Progenitor cell of endocrine pancreas (in vitro differentiated cells): ENCODE results near the gene PNPLA5. TPM values are rescaled to one million over a fixed set of nuclear protein-coding genes. Genes with fewer than 3 reads are reported as not detected.
A peak's percentile ranks its signal among the peaks of the same experiment; 100 is the strongest.

Source experiments
- DNase-seq: peaks from one replicate; pipeline ENCODE4 v3.0.0; 2021; ENCODE audit warnings: low spot score; ENCODE audit not compliant: unreplicated experiment
- H3K27ac Mint-ChIP-seq: 2 replicates; pipeline ENCODE4 v1.8.0; 2021; ENCODE audit warnings: mild to moderate bottlenecking, moderate library complexity, mixed read lengths
- H3K27me3 Mint-ChIP-seq: 2 replicates; pipeline ENCODE4 v1.8.0; 2021; ENCODE audit warnings: mixed read lengths
- H3K36me3 Mint-ChIP-seq: 2 replicates; pipeline ENCODE4 v1.8.0; 2022; ENCODE audit warnings: mixed read lengths; ENCODE audit not compliant: insufficient read depth
- H3K4me1 Mint-ChIP-seq: 2 replicates; pipeline ENCODE4 v1.8.0; 2021; ENCODE audit warnings: low read depth, mixed read lengths
- H3K4me3 Mint-ChIP-seq: 2 replicates; pipeline ENCODE4 v1.8.0; 2021; ENCODE audit warnings: low read depth, mild to moderate bottlenecking, moderate library complexity, mixed read lengths
- H3K9me3 Mint-ChIP-seq: 2 replicates; pipeline ENCODE4 v1.8.0; 2021; ENCODE audit warnings: low read depth, mixed read lengths
- total RNA-seq: library from RNA; stranded (reverse); gene quantifications from 2 replicates; pipeline ENCODE4 v1.2.1, GENCODE V29; 2021
- TF ChIP-seq, protein P1 (sequence below): fragments of 200-600 bp; sonication (generic); IDR thresholded peaks from one replicate; pipeline ENCODE4 v1.5.0; 2021; ENCODE audit warnings: antibody characterized with exemption, mild to moderate bottlenecking; ENCODE audit not compliant: unreplicated experiment

PNPLA5 gene
- total RNA-seq, 1 donor from 2014 or later = not detected

DNA sequence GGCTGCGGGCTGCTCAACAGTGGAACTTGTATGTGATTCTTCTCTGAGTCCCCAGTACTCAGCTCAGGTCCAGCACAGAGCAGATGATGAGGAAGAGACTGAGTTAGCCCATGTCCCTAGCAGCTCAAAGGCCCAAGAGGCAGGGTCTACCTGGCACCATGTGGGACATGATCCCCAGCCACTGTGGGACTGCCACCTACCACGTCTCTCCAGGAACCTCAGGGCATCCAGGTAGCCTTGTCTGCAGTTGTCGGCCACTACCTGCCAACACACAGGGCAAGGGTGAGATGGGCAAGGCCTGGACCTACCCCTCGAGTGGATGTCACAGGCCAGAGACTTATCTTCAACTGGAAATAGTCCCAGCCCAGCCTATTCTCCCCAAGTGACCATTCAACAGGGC, 4.4 kb downstream of the PNPLA5 start:
- no peaks in the 10 kb centered on the region for H3K9me3 Mint-ChIP-seq
- DNase-seq = no peak
- no peaks in the 10 kb centered on the region for H3K4me1 Mint-ChIP-seq
- H3K36me3 Mint-ChIP-seq = no peaks in the 10 kb centered on the region
- no peak overlapping the region for H3K27ac Mint-ChIP-seq
- TF ChIP-seq, protein P1, sequence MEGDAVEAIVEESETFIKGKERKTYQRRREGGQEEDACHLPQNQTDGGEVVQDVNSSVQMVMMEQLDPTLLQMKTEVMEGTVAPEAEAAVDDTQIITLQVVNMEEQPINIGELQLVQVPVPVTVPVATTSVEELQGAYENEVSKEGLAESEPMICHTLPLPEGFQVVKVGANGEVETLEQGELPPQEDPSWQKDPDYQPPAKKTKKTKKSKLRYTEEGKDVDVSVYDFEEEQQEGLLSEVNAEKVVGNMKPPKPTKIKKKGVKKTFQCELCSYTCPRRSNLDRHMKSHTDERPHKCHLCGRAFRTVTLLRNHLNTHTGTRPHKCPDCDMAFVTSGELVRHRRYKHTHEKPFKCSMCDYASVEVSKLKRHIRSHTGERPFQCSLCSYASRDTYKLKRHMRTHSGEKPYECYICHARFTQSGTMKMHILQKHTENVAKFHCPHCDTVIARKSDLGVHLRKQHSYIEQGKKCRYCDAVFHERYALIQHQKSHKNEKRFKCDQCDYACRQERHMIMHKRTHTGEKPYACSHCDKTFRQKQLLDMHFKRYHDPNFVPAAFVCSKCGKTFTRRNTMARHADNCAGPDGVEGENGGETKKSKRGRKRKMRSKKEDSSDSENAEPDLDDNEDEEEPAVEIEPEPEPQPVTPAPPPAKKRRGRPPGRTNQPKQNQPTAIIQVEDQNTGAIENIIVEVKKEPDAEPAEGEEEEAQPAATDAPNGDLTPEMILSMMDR = no peak
- no peak overlapping the region for H3K4me3 Mint-ChIP-seq
- peaks cover 58% of the 10 kb centered on the region for H3K27me3 Mint-ChIP-seq

GRCh38 chr22:43886231-43886630, 5.6 kb downstream of the PNPLA5 start:
- no peak for DNase-seq

DNA sequence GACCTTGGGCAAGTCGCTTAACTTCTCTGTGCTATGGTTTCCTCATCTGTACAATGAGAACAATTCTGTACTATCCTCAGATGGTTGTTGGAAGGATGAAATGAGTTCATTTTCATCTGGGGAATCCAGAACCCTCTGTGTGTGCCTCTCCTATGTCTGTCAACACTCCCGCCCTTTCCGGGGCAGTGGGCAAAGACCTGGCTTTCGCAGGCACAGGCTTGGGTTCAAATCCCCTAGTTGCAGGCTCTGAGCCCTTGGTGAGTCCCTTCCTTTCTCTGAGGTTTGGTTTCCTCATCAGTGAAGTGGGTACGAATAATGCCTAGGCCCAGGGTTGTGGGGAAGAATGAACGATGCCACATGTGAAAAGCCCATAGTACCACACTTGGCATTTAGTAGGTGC, 6.0 kb downstream of the PNPLA5 start:
- Mint-ChIP-seq H3K27ac (no peak overlapping the region), H3K4me1 (no peaks in the 10 kb centered on the region), H3K27me3 (peaks cover 46% of the 10 kb centered on the region), H3K36me3 (no peaks in the 10 kb centered on the region), H3K9me3 (no peaks in the 10 kb centered on the region), H3K4me3 (no peak overlapping the region)
- TF ChIP-seq, protein P1 = no peak
- DNase-seq = no peak

More at GRCh38 chr22:43886231-43886630, 5.6 kb downstream of the PNPLA5 start:
- H3K9me3 Mint-ChIP-seq = no peaks in the 10 kb centered on the region
- no peak overlapping the region for H3K4me3 Mint-ChIP-seq
- no peaks in the 10 kb centered on the region for H3K36me3 Mint-ChIP-seq
- peaks cover 50% of the 10 kb centered on the region for H3K27me3 Mint-ChIP-seq
- TF ChIP-seq, protein P1 = no peak
- no peaks in the 10 kb centered on the region for H3K4me1 Mint-ChIP-seq
- no peak overlapping the region for H3K27ac Mint-ChIP-seq

DNA sequence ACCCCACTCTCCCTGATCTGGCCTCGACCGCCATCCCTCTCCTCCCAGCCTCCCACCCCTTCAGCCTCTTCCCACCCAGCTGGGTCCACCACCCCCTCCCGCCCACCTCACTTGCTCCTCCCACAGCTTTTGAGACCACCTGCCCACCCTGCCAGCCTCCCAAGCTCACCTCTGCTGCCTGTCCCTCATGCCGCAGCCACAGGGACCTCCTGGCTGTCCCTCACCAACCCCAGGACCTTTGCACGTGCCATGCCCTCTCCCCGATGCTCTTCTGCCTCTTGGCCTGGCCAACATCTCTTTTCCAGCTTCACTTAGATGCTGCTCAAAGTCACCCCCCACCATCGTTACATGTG, 6.5 kb downstream of the PNPLA5 start:
- peaks cover 41% of the 10 kb centered on the region for H3K27me3 Mint-ChIP-seq
- TF ChIP-seq, protein P1 = no peak
- no peaks in the 10 kb centered on the region for H3K36me3 Mint-ChIP-seq
- no peak overlapping the region for H3K4me3 Mint-ChIP-seq
- no peaks in the 10 kb centered on the region for H3K9me3 Mint-ChIP-seq
- no peak overlapping the region for H3K27ac Mint-ChIP-seq
- no peak for DNase-seq
- H3K4me1 Mint-ChIP-seq = no peaks in the 10 kb centered on the region

GRCh38 chr22:43884600-43885318, 7.1 kb downstream of the PNPLA5 start:
- Mint-ChIP-seq H3K36me3 (no peaks in the 10 kb centered on the region), H3K27me3 (peaks cover 36% of the 10 kb centered on the region), H3K9me3 (no peaks in the 10 kb centered on the region), H3K27ac (no peak overlapping the region), H3K4me3 (no peak overlapping the region), H3K4me1 (no peaks in the 10 kb centered on the region)
- peak; percentile 57 for DNase-seq
- TF ChIP-seq, protein P1 = peak; percentile 77
